Esophagus squamous epithelium (tissue), 5 donors: ENCODE data around the gene ZNF366. TPM values are rescaled to one million over a fixed set of nuclear protein-coding genes. Genes with fewer than 3 reads are reported as not detected.
A peak's percentile ranks its signal among the peaks of the same experiment; 100 is the strongest.

Source experiments
- DNase-seq: peaks from one replicate; lab custom pipeline; 2025; lab: John Stamatoyannopoulos, UW
- H3K27ac ChIP-seq, 4 donors: fragments of 200-600 bp; sonication (generic); one replicate each; pipeline ENCODE4 v1.5.1; 2016 to 2019; ENCODE audit warnings: mild to moderate bottlenecking in 1 of 4
- H3K27me3 ChIP-seq, 4 donors: fragments of 200-600 bp; sonication (generic); 1 replicate in 3 of 4; 2 replicates in 1 of 4; pipeline versions ENCODE4 v1.5.1 to v1.6.0; 2017 to 2021; ENCODE audit warnings: antibody characterized with exemption in 1 of 4
- H3K36me3 ChIP-seq, 3 donors: fragments of 200-600 bp; sonication (generic); one replicate each; pipeline ENCODE4 v1.5.1; 2016 to 2019
- H3K4me1 ChIP-seq, 3 donors: fragments of 200-600 bp; sonication (generic); one replicate each; pipeline ENCODE4 v1.5.1; 2017 to 2019
- H3K4me3 ChIP-seq, 4 donors: fragments of 200-600 bp; sonication (generic); 1 replicate in 3 of 4; 2 replicates in 1 of 4; pipeline ENCODE4 v1.5.1; 2016 to 2019; ENCODE audit warnings: mild to moderate bottlenecking in 2 of 4, moderate library complexity in 1 of 4
- H3K9me3 ChIP-seq, 3 donors: fragments of 200-600 bp; sonication (generic); one replicate each; pipeline ENCODE4 v1.5.1; 2016 to 2019
- POLR2A ChIP-seq, 4 donors: fragments of 450-650 bp; IDR thresholded peaks; one replicate each; pipeline ENCODE4 v1.6.1; 2017; ENCODE audit warnings: antibody characterized with exemption in 4 of 4, mild to moderate bottlenecking in 4 of 4, moderate library complexity in 3 of 4
- WGBS, 2 donors: methylation state at CpG; one replicate each; pipeline ENCODE4 v1.1.5; 2018; 5-methylcytosine and 5-hydroxymethylcytosine counted together
- intact Hi-C: fragments of 100-400 bp; cut with DNase I; formaldehyde crosslinking; loops from one replicate; pipeline ENCODE4 v1.15.0; 2022
- total RNA-seq, 4 donors: library from RNA; depleted of rRNA; stranded (reverse); fragments of >200 nt; gene quantifications; one replicate each; pipeline ENCODE4 v1.1.0, GENCODE V29; 2016
- TF ChIP-seq, protein P1 (sequence below), 6 experiments: fragments of 450-650 bp in 4 of 6; fragments of 200-600 bp in 2 of 6; sonication (generic) in 2 of 6; IDR thresholded peaks; one replicate each; pipeline ENCODE4 v1.5.1; 2016 to 2019; ENCODE audit warnings: antibody characterized with exemption in 6 of 6, mild to moderate bottlenecking in 4 of 6, moderate library complexity in 4 of 6
- donor health status: DM: yes; HTN: yes; CAD: no.

The ZNF366 gene
- total RNA-seq, 4 donors from 2014 or later: 0.48 to 2.9 (median 1.4) TPM

- H3K27ac ChIP-seq: peak overlapping the region in 1 of 4 donors; percentile 43
- DNase-seq: no peak
- WGBS, 2 donors: 43 to 51% methylated on average over 6 of the region's 6 CpGs
Measured at GRCh38 chr5:72472666-72473422, 34.4 kb downstream of the ZNF366 start.

GRCh38 chr5:72472031-72472430, 35.2 kb downstream of the ZNF366 start:
- TF ChIP-seq POLR2A (IDR thresholded peaks at IDR 0.05): no peak
- TF ChIP-seq, protein P1, sequence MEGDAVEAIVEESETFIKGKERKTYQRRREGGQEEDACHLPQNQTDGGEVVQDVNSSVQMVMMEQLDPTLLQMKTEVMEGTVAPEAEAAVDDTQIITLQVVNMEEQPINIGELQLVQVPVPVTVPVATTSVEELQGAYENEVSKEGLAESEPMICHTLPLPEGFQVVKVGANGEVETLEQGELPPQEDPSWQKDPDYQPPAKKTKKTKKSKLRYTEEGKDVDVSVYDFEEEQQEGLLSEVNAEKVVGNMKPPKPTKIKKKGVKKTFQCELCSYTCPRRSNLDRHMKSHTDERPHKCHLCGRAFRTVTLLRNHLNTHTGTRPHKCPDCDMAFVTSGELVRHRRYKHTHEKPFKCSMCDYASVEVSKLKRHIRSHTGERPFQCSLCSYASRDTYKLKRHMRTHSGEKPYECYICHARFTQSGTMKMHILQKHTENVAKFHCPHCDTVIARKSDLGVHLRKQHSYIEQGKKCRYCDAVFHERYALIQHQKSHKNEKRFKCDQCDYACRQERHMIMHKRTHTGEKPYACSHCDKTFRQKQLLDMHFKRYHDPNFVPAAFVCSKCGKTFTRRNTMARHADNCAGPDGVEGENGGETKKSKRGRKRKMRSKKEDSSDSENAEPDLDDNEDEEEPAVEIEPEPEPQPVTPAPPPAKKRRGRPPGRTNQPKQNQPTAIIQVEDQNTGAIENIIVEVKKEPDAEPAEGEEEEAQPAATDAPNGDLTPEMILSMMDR (IDR thresholded peaks at IDR 0.05): no peak
- no peaks in the 10 kb centered on the region for H3K27me3 ChIP-seq
- no peak overlapping the region for H3K4me3 ChIP-seq
- H3K4me1 ChIP-seq: peaks cover 0 to 23% (median 0%) of the 10 kb centered on the region in 3 donors
- no peaks in the 10 kb centered on the region for H3K9me3 ChIP-seq
- 79 to 83% methylated on average over 1 of the region's 1 CpG for WGBS, 2 donors
- no peaks in the 10 kb centered on the region for H3K36me3 ChIP-seq
- intact Hi-C loops: no loop called here
- no peak overlapping the region for H3K27ac ChIP-seq
- no peak for DNase-seq

More at GRCh38 chr5:72472666-72473422, 34.4 kb downstream of the ZNF366 start:
- H3K27me3 ChIP-seq: no peaks in the 10 kb centered on the region
- H3K9me3 ChIP-seq: no peaks in the 10 kb centered on the region
- intact Hi-C loops: no loop called here
- H3K4me3 ChIP-seq: no peak overlapping the region
- peaks cover 0 to 22% (median 2%) of the 10 kb centered on the region in 3 donors for H3K4me1 ChIP-seq
- no peak for TF ChIP-seq POLR2A (IDR thresholded peaks at IDR 0.05)
- TF ChIP-seq, protein P1 (IDR thresholded peaks at IDR 0.05): no peak
- no peaks in the 10 kb centered on the region for H3K36me3 ChIP-seq

DNA sequence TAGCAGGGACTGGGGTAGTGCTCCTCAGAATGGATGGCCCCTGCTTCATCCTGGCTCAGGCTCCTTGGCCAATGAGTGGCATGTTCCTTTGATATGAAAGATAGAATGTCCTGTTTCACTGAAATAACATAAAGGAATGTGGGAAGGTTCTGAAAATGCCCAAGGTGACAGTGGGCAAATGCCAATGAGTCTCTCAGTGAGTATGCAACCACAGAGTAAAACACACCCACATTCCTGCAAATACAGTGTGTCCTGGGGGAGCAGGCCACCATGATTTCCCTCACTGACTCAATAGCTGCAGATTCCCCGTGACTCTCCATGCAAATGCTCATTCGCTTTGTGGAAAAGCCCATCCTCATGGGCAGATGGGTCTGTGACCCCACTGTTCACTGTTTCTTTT, 36.4 kb downstream of the ZNF366 start:
- no peak for DNase-seq
- 91 to 96% methylated on average over 2 of the region's 2 CpGs for WGBS, 2 donors
- Histone ChIP-seq H3K4me3 (no peak overlapping the region), H3K36me3 (no peaks in the 10 kb centered on the region), H3K4me1 (peaks cover 0 to 19% (median 0%) of the 10 kb centered on the region in 3 donors), H3K27me3 (no peaks in the 10 kb centered on the region), H3K27ac (no peak overlapping the region), H3K9me3 (no peaks in the 10 kb centered on the region)
- TF ChIP-seq POLR2A (IDR thresholded peaks at IDR 0.05): no peak
- TF ChIP-seq, protein P1 (IDR thresholded peaks at IDR 0.05): no peak
- intact Hi-C loops: no loop called here

- no peaks in the 10 kb centered on the region for H3K9me3 ChIP-seq
- H3K36me3 ChIP-seq: no peaks in the 10 kb centered on the region
- WGBS, 2 donors: 37 to 57% methylated on average over 1 of the region's 1 CpG
- DNase-seq: no peak
- no peak overlapping the region for H3K27ac ChIP-seq
- peaks cover 0 to 34% (median 0%) of the 10 kb centered on the region in 3 donors for H3K4me1 ChIP-seq
- TF ChIP-seq POLR2A (IDR thresholded peaks at IDR 0.05): no peak
- TF ChIP-seq, protein P1 (IDR thresholded peaks at IDR 0.05): no peak
- no peak overlapping the region for H3K4me3 ChIP-seq
- intact Hi-C loops: no loop called here
- no peaks in the 10 kb centered on the region for H3K27me3 ChIP-seq
Measured at GRCh38 chr5:72468606-72469005, 38.6 kb downstream of the ZNF366 start.

DNA sequence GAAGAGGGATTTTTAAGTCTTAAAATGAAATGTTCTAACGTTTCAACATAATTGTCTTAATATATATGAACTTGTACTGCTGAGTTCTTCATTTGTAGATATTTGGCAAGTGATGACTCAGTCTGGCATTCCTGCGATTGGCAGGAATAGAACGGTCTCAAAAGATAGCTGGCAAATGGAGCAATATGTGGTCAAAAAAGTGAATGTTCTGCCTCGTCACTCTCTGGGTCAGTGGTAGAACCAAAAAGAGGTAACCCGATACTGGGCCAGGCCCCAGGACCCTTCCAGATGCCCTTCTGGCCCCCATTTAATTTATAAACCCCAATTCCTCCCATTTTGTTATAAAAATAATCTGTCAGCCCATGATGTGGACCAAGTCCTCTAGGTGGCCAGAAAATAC, 39.2 kb downstream of the ZNF366 start:
- no peaks in the 10 kb centered on the region for H3K9me3 ChIP-seq
- H3K27me3 ChIP-seq: no peaks in the 10 kb centered on the region
- no peak overlapping the region for H3K4me3 ChIP-seq
- H3K27ac ChIP-seq: peak overlapping the region in 2 of 4 donors; percentile 1 to 19
- intact Hi-C loops: no loop called here
- H3K36me3 ChIP-seq: no peaks in the 10 kb centered on the region
- TF ChIP-seq POLR2A (IDR thresholded peaks at IDR 0.05): no peak
- TF ChIP-seq, protein P1 (IDR thresholded peaks at IDR 0.05): no peak
- H3K4me1 ChIP-seq: peaks cover 0 to 39% (median 4%) of the 10 kb centered on the region in 3 donors
- 33 to 46% methylated on average over 5 of the region's 5 CpGs for WGBS, 2 donors
- DNase-seq: no peak
